ENCODE results near the gene LONP1. TPM values are rescaled to one million over a fixed set of nuclear protein-coding genes. Genes with fewer than 3 reads are reported as not detected.

Gene LONP1
- polyA plus RNA-seq, 1 experiment, result 77.4 TPM

DNA sequence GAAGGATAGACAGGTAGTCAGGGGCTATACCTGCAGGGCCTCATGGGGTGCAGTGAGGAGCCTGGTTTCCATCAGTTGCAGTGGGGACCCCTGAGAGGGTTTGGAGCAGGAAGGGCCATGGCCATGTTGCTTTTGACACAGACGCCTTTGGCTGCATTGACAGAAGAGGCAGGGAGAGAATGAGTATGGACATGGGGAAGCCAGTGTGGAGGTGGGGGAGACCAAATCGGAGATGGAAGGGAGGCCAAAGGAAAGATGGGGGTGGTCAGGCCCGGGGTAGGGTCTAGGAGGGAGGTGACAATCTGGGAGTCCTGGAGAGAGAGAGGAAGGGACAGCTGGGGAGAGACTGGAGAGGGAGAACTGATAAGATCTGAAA lies 37.9 kb downstream of the LONP1 start:
- TF ChIP-seq, protein P1, sequence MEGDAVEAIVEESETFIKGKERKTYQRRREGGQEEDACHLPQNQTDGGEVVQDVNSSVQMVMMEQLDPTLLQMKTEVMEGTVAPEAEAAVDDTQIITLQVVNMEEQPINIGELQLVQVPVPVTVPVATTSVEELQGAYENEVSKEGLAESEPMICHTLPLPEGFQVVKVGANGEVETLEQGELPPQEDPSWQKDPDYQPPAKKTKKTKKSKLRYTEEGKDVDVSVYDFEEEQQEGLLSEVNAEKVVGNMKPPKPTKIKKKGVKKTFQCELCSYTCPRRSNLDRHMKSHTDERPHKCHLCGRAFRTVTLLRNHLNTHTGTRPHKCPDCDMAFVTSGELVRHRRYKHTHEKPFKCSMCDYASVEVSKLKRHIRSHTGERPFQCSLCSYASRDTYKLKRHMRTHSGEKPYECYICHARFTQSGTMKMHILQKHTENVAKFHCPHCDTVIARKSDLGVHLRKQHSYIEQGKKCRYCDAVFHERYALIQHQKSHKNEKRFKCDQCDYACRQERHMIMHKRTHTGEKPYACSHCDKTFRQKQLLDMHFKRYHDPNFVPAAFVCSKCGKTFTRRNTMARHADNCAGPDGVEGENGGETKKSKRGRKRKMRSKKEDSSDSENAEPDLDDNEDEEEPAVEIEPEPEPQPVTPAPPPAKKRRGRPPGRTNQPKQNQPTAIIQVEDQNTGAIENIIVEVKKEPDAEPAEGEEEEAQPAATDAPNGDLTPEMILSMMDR (IDR thresholded peaks at IDR 0.05; ENCODE audit: insufficient read depth, low read depth, low read length), result no peak
- no peaks in the 10 kb centered on the region for H3K27me3 ChIP-seq (ENCODE audit: control insufficient read depth, insufficient read depth, low read length)
- H3K36me3 ChIP-seq (ENCODE audit: control insufficient read depth, insufficient read depth, low read length), result peaks cover 5% of the 10 kb centered on the region
- ChIA-PET CTCF (interaction anchor here (0.5 kb wide), 1 partner anchor 152 kb away, joined by 3 read pairs; no protein-coding TSS in a partner anchor), POLR2A (no interaction called here)
- DNase-seq (ENCODE audit: low read depth), result no peak
- no peak overlapping the region for H3K4me3 ChIP-seq (ENCODE audit: low read depth, low read length)

DNA sequence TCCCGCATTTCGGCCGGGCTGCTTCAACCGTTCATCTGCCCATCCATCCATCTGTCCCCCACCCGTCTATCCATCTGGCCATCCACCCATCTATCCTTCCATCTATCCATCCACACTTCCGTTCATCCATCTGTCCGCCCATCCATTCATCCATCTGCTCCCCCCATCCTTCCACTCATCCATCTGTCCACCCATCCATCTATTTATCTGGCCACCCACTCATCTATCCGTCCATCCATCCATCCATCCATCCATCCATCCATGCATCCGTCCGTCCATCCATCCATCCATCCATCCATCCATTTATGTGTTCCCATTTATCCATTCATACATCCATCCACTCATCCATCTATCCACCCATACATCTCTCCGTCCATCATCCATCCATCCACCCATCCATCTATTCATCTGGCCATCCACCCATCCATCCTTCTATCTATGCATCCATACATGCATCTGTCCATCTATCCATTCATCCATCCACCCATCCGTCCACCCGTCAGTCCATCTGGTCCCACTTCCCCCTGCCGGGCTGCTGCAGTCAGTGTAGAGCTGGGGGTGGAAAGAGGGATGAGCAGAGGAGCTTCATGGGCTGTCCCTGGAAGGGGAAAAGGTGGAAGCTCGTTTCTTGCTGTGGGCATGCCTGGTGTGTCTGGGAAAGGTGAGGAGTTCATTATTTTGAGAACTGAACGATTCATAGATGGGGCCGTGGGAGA lies 38.4 kb downstream of the LONP1 start:
- POLR2A ChIA-PET, result no interaction called here
- TF ChIP-seq, protein P1 (IDR thresholded peaks at IDR 0.05; ENCODE audit: insufficient read depth, low read depth, low read length), result no peak
- CTCF ChIA-PET, result interaction anchor here (1.0 kb wide), 1 partner anchor 8 kb away, joined by 3 read pairs; no protein-coding TSS in a partner anchor
- Histone ChIP-seq H3K36me3 (ENCODE audit: control insufficient read depth, insufficient read depth, low read length) (peaks cover 5% of the 10 kb centered on the region), H3K4me3 (ENCODE audit: low read depth, low read length) (peak overlapping the region; percentile 84), H3K27me3 (ENCODE audit: control insufficient read depth, insufficient read depth, low read length) (no peaks in the 10 kb centered on the region)
- DNase-seq (ENCODE audit: low read depth), result no peak

DNA sequence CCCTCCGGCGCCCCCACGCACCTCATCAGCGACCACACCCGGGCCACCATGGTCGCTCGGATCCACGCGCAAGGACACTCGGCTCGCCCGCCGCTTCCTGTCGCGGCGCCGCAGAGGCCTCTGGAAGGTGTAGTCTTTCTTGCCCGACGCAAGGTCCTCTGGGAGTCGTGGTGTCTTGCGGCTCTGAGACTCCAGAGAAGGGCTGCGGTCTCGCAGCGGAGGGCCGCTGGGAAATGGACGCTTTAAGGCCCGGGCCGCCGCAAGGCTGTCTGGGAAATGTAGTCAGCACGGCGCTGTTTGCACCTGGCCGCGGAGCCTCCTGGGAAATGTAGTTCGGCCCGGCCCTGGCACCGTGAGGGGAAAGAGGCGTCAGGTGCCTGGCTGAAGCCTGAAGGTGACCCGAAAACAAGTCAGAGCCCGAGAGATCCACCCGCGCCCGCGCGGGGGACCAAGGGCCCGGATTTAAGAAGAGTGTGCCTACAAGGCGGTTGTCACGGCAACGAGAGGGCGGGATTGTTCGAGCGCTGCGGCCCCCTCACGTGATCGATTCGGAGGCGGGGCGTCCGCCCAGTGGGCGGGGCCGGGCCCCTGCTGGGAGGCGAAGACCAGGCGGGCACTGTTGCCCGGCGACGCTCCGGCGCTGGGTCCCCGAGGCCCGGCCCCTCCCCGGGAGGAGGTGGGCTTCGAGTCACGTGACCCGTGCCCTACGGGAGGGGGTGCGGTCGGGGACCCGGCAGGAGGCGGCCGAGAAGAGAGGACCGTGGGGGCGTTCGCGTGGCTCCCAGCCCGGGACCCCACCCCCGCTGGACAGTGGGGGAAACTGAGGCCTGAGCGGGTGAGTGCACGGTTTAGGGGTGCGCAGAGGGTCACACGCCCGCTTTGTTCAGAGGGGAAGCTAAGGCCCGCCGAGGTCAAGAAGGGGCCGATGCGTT lies 39.2 kb downstream of the LONP1 start, which contains the start of the genes HSD11B1L and MICOS13:
Gene HSD11B1L (plus strand): TSS at position 591 of the 932 bp plus-strand sequence. CDS start 3,806 bp downstream, outside the sequence.
Gene MICOS13 (minus strand): TSS at position 80 of the 932 bp plus-strand sequence. CDS start 30 bp downstream, at position 50.
- peak within 1 kb of the TSS; percentile 84 for H3K4me3 ChIP-seq (ENCODE audit: low read depth, low read length)
- H3K27me3 ChIP-seq (ENCODE audit: control insufficient read depth, insufficient read depth, low read length), result no peaks in the 10 kb centered on the region
- peaks cover 5% of the 10 kb centered on the region for H3K36me3 ChIP-seq (ENCODE audit: control insufficient read depth, insufficient read depth, low read length)
- ChIA-PET CTCF (interaction anchor here (1.0 to 1.6 kb wide), 2 partner anchors 9 kb away, joined by 3 to 8 read pairs; partner anchors contain the start of gene RPL36), POLR2A (no interaction called here)
- peak; percentile 96 for DNase-seq (ENCODE audit: low read depth)
- TF ChIP-seq, protein P1 (IDR thresholded peaks at IDR 0.05; ENCODE audit: insufficient read depth, low read depth, low read length), result no peak

DNA sequence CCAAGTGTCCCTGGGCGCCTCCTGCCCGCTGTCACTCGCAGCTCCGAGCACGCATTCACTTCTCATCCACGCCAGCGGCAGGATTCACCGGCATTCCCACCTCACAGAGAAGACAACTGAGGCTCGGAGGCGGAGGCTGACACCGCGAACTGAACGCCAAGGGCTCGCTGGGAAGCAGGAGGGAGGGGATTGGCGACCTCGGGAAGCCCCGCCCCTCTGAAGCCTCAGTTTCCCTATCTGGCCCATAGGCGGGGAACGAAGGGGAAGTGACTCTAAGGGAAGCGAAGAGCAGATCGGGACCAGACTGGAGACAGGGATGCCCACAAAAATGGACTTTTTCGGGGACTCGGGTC lies 39.9 kb downstream of the LONP1 start:
- DNase-seq (ENCODE audit: low read depth), result no peak
- H3K27me3 ChIP-seq (ENCODE audit: control insufficient read depth, insufficient read depth, low read length), result no peaks in the 10 kb centered on the region
- TF ChIP-seq, protein P1 (IDR thresholded peaks at IDR 0.05; ENCODE audit: insufficient read depth, low read depth, low read length), result no peak
- ChIA-PET POLR2A (no interaction called here), CTCF (interaction anchor here (1.0 to 1.6 kb wide), 2 partner anchors 9 to 10 kb away, joined by 6 to 8 read pairs; partner anchors contain the start of gene RPL36)
- H3K36me3 ChIP-seq (ENCODE audit: control insufficient read depth, insufficient read depth, low read length), result peaks cover 5% of the 10 kb centered on the region
- H3K4me3 ChIP-seq (ENCODE audit: low read depth, low read length), result peak overlapping the region; percentile 84

Measured in BJ (cell line).